Ovary (tissue), 3 donors: ENCODE measurements around the gene PAPSS1.

Experiments used
- EP300 ChIP-seq: sonication (generic); formaldehyde crosslinking; IDR thresholded peaks from one replicate; pipeline ENCODE4 v1.6.1; 2017; ENCODE audit warnings: antibody characterized with exemption
- POLR2A ChIP-seq: fragments of 450-650 bp; IDR thresholded peaks from one replicate; pipeline ENCODE4 v1.6.1; 2017; ENCODE audit warnings: antibody characterized with exemption, mild to moderate bottlenecking, moderate library complexity
- TF ChIP-seq, protein P1 (sequence below), 3 donors: fragments of 450-650 bp in 2 of 3; fragments of 200-600 bp in 1 of 3; IDR thresholded peaks; one replicate each; pipeline versions ENCODE4 v1.5.1 to v1.8.0; 2016 to 2022; ENCODE audit warnings: antibody characterized with exemption in 3 of 3, mild to moderate bottlenecking in 1 of 3
- donor health status: DM: no; HTN: no; CAD: no.

DNA sequence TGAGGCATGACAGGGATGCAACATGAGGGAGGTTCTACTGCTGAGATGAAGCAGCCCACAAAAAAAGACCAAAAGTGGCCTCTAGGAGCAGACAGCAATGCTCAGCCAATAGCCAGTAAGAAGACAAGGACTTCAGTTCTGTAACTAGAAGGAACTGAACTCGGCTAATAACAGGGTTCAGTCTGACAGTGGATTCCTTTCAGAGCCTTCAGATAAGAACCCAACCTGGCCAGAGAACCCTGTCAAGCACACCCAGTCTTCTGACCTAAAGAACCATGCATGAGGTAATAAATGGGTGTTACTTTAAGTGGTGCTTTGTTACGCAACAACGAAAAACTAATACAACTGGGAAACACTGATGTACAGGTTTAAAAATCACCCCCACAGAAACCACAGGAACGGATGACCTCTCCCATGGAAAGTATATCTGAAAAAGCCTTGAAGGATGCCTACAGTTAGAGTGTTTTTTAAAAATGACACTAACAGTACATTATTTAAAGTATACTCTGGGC, 94.6 kb downstream of the PAPSS1 start:
- TF ChIP-seq POLR2A = no peak
- TF ChIP-seq, protein P1, sequence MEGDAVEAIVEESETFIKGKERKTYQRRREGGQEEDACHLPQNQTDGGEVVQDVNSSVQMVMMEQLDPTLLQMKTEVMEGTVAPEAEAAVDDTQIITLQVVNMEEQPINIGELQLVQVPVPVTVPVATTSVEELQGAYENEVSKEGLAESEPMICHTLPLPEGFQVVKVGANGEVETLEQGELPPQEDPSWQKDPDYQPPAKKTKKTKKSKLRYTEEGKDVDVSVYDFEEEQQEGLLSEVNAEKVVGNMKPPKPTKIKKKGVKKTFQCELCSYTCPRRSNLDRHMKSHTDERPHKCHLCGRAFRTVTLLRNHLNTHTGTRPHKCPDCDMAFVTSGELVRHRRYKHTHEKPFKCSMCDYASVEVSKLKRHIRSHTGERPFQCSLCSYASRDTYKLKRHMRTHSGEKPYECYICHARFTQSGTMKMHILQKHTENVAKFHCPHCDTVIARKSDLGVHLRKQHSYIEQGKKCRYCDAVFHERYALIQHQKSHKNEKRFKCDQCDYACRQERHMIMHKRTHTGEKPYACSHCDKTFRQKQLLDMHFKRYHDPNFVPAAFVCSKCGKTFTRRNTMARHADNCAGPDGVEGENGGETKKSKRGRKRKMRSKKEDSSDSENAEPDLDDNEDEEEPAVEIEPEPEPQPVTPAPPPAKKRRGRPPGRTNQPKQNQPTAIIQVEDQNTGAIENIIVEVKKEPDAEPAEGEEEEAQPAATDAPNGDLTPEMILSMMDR (IDR thresholded peaks at IDR 0.05) = no peak
- TF ChIP-seq EP300 = no peak
